ENCODE results near the gene SSTR4. TPM values are rescaled to one million over a fixed set of nuclear protein-coding genes. Genes with fewer than 3 reads are reported as not detected.

SSTR4 gene
- total and polyA plus RNA-seq, 8 donors = 0.18 to 0.47 (median 0.26) TPM; not detected in 2

- no peak overlapping the region for H3K27ac ChIP-seq
- intact Hi-C loops (cut with DNase I) = no loop called here
These were observed 25.5 kb upstream of the SSTR4 start for GRCh38 chr20:23009636-23010035.

GRCh38 chr20:23010096-23010495 is 25.0 kb upstream of the SSTR4 start:
- no peak for DNase-seq
- Histone ChIP-seq H3K36me3 (no peaks in the 10 kb centered on the region), H3K27ac (no peak overlapping the region), H3K4me3 (no peak overlapping the region), H3K4me1 (no peaks in the 10 kb centered on the region), H3K9me3 (no peaks in the 10 kb centered on the region), H3K27me3 (no peaks in the 10 kb centered on the region)
- intact Hi-C loops (cut with DNase I) = no loop called here
- ATAC-seq = no peak
- no peak for TF ChIP-seq CTCF (IDR thresholded peaks at IDR 0.05)

More at GRCh38 chr20:23009636-23010035, 25.5 kb upstream of the SSTR4 start:
- H3K27me3 ChIP-seq = no peaks in the 10 kb centered on the region
- H3K4me3 ChIP-seq = no peak overlapping the region
- no peak for DNase-seq
- TF ChIP-seq CTCF (IDR thresholded peaks at IDR 0.05) = no peak
- no peaks in the 10 kb centered on the region for H3K36me3 ChIP-seq
- no peaks in the 10 kb centered on the region for H3K4me1 ChIP-seq
- no peaks in the 10 kb centered on the region for H3K9me3 ChIP-seq
- no peak for ATAC-seq

GRCh38 chr20:23011008-23011721 is 23.9 kb upstream of the SSTR4 start:
- Histone ChIP-seq H3K4me1 (no peaks in the 10 kb centered on the region), H3K27me3 (no peaks in the 10 kb centered on the region), H3K36me3 (no peaks in the 10 kb centered on the region), H3K9me3 (no peaks in the 10 kb centered on the region), H3K4me3 (no peak overlapping the region), H3K27ac (no peak overlapping the region)
- intact Hi-C loops (cut with DNase I) = no loop called here
- no peak for DNase-seq
- ATAC-seq = no peak
- TF ChIP-seq CTCF (IDR thresholded peaks at IDR 0.05) = no peak

GRCh38 chr20:23013429-23013828 is 21.7 kb upstream of the SSTR4 start:
- ATAC-seq (no peak), DNase-seq (no peak)
- TF ChIP-seq CTCF (IDR thresholded peaks at IDR 0.05) = no peak
- intact Hi-C loops (cut with DNase I) = no loop called here
- no peaks in the 10 kb centered on the region for H3K9me3 ChIP-seq
- H3K4me3 ChIP-seq = no peak overlapping the region
- no peak overlapping the region for H3K27ac ChIP-seq
- H3K36me3 ChIP-seq = no peaks in the 10 kb centered on the region
- H3K4me1 ChIP-seq = no peaks in the 10 kb centered on the region
- no peaks in the 10 kb centered on the region for H3K27me3 ChIP-seq

- no peak for ATAC-seq
These were observed 17.6 kb upstream of the SSTR4 start for GRCh38 chr20:23017516-23017915.

More at GRCh38 chr20:23017516-23017915, 17.6 kb upstream of the SSTR4 start:
- no peak overlapping the region for H3K4me3 ChIP-seq
- intact Hi-C loops (cut with DNase I) = no loop called here
- no peaks in the 10 kb centered on the region for H3K27me3 ChIP-seq
- no peaks in the 10 kb centered on the region for H3K36me3 ChIP-seq
- no peak for DNase-seq
- H3K9me3 ChIP-seq = no peaks in the 10 kb centered on the region
- H3K27ac ChIP-seq = no peak overlapping the region
- H3K4me1 ChIP-seq = no peaks in the 10 kb centered on the region
- no peak for TF ChIP-seq CTCF (IDR thresholded peaks at IDR 0.05)

All from left lung (tissue), 10 donors.